NCI-H82 treated with DMSO at 0.1 percent for 48 hours (cell line): ENCODE measurements around the gene CORIN.

Source experiments
- DNase-seq: peaks from one replicate; lab custom pipeline; 2025; ENCODE audit not compliant: unreplicated experiment; lab: John Stamatoyannopoulos, UW

CORIN gene

DNA sequence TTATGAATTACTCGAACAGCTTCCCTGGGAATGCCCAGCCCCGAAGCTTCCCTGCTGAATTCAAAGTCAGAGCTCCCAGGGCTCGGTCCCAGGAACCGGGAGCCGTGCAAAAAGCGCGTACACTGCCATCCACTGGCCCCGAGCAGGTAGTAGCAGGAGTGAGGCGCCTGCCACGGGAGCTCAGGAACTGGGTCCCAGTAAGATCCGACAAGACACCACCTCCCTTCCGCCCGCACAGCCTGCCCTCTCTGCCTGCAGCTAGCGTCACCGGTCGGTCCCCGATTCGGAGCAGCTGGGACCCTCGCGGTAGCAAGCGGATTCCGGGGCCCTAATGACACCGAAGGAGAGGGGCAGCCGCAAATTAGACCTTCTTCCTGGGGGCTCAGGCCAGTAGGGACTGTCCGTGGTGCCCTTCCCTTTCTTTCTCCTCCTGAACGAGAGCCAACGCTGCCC lies 1.2 kb downstream of the CORIN start:
- DNase-seq, result peak; percentile 80

DNA sequence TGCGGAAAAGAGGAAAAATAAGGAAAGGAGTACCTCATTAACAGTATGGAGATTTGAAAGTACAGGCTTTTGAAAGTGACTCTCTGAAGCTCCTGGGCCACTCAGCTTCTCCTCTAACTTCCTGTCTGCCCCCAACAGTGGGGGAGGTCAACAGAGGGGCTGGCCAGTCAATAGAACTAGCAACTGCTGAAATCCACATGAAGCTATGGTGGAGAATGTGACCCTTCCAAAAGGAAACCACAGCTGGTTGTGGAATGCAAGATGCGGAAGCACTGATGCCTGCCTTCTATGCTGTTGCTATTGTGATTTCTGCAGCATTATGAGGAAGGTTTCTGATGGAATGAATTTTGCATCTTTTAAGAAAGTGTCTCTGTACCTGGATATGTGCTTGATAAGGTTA lies 2.4 kb downstream of the CORIN start:
- DNase-seq, result no peak

DNA sequence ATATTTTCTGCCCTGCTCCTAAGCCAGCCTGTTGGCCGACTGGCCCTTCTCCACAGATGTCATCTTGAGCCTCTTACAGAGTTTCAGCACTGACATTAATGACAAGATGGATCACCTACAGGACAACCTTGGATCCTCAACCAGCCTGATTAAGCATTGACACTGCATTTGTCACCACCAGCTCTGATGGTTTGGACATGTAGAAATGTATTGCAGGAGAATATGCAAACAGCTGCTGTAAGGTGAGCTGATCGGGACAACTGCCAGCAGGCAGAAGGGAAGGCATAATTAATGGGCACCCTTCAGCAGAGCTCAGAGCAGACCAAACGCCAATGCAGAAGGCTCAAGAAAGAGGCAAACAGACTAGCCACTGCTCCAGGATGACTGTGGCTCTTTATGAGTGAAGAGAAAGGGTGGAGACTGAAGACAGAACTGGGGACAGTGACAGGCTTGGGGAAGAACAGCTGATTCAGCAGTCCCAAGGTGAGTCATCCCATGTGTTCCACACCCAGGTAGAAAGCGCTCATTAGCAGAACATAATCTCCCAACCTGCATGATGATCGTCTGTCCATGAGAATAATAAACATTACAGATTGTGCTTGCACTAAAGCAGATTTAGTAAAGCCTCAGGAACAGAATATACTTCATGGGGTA lies 6.7 kb downstream of the CORIN start:
- peak; percentile 83 for DNase-seq

DNA sequence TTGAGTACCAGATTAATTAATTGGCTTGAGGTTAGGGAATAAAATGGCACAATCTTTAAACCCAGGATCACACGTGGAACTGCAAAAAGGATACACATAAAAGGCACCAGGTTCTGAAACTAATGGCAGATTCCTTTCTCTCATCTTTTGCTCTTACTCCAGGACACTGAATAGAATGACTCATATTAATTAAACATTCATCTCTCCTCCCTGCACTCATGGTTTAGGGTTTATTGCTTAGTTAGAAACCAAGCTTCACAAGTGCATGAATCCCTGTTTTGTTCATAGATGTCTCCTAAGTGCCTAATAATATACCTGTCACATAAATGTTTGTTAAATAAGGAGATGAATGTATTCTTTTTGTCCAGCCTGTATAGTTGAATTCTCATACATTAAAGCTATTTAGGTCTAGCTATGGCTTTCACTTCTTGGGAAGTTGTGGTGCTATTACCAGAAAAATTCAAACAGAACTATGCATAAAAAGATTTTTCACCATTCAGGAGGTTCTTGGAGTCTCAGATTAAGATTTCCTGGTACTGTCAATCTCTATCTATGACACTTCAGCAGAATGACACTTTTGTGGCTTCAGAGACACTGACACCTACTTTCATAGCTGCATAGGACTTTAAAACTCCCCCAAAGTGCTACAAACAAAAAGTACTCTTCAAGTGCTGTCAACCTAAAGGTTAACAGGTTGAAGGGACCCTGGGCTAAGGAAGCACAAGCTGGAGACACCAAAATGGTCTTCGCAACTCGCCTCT lies 7.4 kb downstream of the CORIN start:
- DNase-seq, result no peak

DNA sequence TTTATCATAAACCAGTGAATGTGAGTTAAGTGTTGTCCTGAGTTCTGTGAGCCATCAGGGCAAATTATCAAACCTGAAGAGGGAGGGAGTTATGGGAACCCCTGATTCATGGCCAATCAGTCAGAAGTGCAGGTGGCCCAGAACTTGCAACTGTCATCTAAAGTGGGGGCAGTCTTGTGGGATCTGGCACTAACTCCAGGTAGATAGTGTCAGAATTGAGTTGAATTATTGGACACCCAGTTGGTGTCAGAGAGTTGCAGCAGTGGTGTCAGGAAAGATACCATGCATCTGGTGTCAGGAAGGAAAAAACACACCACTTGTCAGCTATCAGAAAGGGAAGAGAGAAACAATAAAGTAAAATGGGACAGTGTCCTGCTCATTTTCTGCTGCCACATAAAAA lies 8.4 kb downstream of the CORIN start:
- no peak for DNase-seq

DNA sequence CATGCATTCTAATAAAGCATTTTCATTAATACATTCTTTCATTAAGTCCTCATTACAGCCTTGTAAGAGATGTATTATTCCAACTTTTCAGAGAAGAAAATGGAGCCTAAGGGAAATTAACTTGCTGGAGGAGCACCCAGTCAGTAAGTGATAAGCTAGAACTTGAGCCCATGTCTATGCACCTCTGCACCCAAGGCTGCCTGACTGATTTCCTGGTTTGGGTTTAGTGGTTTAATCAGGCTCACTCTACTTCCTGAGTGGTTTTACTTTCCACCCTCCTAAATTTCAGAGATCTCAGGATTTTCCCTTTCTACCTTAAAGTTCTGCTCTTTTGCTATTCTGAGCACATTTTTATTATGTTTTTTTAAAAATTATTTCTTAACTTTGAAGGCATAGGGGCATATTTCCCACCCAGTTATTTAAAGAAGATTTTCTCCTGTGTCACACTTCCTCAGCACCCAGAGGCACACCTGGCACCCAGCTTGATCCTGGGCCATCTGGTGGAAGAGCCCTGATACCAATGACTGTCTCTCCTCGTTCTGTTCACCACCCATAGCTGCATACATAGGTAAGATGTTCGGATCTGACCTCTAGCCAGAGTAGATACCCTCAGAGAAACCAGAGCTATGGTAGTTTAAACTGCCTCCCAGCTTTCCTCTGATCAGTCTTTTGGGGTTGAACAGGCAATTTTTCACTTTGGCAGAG lies 10.4 kb downstream of the CORIN start:
- DNase-seq, result no peak

DNA sequence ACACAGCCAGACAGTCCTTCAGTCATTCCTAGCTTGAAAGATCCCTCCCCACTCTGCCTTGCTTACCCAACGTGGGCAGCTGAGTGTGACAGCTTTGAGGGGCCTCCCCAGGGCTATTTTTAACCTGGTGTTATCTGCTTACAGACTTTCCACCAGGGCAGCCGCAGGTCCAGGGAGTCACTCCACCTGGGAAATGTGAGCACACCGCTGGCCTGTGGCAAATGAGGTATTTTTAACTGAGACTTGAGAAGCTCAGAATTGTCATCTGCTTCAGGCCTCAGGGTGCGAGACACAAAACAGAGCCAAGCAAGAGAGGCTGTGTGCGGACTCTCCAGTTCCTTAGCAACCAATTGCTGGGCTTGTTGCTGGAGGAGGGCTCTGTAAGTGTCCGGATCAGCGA lies 13.0 kb downstream of the CORIN start:
- DNase-seq, result no peak

DNA sequence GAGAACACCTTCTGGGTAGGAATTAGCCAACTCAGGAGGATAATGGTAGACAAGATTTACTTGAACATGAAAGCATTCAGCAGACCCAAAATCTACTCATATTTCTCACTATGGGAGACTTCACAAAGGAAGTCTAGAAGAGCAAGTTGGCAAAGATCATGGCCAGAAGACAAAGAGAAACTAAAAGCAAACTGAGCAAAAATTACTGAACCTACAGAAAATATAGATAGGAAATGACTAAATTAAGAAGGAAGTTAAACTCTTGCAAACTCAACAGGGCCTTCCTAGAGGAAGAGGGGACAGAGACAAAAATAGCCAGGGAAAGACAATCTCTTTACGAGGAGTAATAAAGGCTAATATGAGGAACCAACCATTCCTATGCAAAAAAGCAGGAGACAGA lies 18.7 kb downstream of the CORIN start:
- DNase-seq, result no peak

DNA sequence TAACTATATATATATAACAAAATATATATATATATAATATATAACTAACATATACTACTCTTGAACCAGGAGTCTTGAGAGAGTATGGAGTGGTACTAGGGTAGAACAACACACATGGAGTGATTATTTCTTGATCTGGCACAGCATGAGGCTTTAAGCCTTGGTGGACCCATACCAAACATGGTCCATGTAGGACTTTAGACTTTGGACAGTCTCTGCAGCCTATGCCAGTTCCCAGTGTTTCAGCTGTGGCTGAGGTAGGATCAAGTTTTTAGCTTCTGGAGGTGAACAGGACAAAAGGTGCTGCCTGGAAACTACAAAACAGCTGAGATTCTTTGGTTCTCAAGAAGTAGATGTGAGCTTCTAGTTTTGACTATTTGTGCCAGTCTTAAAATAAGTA lies 20.6 kb downstream of the CORIN start:
- DNase-seq, result no peak

DNA sequence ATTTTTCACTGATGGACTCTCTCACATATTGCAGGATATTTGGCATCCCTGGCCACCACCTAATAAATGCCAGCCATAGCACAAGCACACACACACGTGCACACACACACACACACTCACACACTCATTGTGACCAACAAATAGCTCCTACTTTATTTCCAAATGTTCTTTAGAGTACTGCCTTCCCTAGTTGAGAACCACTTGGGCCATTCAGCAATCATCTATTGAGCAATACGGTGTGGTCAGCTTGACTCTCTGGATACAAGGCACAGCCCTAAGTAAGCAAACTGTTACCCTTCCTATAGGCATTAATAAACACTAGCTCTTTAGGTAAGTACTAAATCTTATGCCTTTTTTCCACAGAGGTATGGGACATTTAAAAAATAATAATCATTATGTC lies 21.1 kb downstream of the CORIN start:
- no peak for DNase-seq

DNA sequence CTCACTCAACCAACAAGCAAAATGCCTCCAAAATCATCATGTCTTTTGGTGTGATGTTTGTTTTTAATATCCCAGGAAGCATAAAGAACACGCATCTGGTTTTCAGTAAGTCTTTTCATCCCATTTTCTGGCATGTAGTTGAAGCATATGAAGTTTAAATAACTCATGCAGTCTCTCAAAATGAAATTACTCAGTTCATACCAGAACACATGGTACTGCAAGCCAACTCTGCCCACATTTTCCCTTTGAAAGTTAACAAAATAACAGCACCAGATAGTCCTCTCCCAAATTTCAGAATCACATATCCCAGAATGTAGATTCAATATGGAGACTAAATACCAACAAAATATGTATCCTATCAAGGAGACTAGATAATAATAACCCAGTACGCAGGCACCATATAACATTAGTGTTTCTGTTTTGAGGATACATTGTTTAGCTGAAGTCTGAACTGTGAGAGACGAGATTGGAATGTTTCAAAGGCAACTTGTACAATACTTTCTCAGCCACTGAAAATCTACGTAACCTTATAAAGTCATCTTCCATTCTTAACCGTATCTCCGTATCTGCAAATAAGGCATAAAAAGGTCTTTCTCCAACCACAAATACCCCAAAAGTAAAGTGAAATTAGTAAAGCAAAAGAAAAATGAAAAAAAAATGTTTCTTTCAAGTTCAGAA lies 23.1 kb downstream of the CORIN start:
- no peak for DNase-seq

DNA sequence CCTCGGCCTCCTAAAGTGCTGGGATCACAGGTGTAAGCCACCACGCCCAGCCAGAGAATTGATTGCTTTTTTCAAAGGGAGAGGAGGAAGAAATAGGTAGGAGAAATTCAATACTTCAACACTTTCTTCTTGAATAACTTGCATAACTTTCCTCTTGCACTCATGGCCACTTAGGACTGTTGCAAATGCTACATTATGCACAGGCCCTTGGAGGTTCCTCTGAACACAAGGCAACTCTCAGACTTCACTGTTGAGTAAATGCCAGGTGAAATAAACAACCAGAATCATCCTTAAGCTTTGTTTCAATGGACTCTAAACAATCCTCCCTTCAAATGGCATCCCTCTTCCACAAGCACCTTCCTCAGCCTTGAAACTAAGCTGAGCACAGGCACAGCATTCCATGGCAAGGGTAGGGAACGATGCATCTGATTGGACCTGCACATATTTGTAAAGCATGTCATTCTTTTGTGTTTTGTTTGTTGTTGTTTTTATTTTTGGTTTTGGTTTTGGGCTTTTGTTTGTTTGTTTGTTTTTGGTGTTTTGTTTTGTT lies 28.1 kb downstream of the CORIN start:
- no peak for DNase-seq

DNA sequence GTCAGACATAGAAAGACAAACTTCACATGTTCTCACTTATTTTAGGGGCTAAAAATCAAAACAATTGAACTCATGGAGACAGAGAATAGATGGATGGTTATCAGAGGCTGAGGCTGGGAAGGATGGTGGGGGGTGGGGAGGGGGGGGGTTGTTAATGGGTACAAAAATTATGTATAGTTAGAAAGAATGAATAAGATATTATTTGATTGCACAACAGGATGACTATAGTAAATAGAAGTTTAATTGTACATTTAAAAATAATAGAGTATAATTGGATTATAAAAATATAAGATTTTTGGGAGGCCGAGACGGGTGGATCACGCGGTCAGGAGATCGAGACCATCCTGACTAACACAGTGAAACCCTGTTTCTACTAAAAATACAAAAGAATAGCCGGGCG lies 33.3 kb downstream of the CORIN start:
- DNase-seq, result no peak

DNA sequence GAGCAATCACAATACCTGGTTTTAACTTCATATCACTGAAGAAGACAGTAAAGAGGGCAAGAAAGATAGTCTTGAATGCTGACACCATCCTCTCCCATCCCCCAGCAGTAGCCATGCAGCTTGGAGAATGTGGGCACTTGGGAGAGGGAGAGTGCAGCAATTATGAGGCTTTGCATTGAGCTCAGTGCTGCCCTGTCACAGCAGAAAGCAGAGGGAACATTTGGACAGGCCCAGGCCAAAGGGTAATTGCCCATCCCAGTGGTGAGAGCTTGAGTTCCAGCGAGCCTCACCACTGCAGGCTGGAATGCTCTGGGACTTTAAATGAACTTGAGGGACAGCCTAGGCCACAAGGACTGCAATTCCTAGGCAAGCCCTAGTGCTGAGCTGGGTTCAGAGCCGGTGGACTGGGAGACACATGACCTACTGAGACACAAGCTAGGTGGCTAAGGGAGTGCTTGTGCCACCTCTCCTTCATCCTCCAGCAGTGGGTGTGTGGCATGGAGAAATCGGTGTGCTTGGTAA lies 36.3 kb downstream of the CORIN start:
- no peak for DNase-seq

DNA sequence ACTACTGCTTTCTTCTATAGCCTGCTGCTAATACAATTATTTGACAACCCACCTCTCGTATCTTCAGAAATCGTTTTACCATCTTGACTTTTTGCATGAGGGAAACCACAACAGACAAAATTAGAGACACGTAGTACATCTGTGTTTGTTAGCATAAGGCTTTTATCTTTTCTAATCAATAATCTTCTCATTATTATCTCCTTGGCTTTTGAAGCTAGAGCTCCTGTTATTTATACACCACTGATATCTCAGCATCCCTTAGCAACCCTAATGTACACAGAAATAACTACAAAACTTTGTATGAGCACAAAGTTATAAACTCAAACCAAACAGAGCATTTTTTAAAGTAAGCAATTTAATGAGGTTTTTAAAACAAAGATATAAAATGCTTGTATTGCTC lies 39.7 kb downstream of the CORIN start:
- DNase-seq, result no peak

DNA sequence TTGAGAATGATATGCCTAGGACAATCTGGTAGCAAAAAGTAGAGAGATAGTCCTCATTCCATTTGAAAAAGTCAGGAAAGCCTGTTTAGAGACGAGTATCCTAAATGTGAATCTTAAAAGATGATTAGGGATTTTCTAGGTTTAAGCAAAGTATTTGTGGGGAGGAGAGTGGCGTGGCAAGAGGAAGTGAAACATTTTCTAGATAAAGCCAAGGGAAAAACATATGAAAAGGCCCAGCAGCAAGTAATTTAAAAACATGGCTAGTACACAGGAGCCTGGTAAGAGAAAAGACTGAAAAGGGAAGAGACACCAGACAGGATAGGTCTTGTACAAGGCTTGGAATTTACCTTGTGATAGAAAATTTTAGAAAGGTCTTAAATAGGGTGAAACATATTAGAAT lies 45.9 kb downstream of the CORIN start:
- no peak for DNase-seq

DNA sequence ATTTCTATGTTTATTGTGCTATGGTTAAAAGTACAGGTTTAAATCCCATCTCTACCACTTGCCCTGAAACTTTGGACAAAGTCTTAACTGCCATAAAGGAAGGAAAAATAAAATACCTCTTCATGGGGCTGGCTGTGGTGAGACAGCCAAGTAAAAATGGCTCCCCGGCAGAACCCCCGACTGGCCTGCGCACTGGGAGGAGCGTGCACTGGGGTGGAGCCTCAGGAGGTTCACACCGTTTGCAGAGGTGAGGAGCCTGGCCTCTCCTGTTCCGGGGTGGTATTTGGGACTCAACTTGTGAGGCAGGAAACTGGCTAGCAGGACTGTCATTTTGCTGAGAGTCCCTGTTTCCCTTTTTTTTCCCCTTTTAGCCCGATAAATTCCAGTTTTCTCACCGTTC lies 47.8 kb downstream of the CORIN start:
- no peak for DNase-seq

DNA sequence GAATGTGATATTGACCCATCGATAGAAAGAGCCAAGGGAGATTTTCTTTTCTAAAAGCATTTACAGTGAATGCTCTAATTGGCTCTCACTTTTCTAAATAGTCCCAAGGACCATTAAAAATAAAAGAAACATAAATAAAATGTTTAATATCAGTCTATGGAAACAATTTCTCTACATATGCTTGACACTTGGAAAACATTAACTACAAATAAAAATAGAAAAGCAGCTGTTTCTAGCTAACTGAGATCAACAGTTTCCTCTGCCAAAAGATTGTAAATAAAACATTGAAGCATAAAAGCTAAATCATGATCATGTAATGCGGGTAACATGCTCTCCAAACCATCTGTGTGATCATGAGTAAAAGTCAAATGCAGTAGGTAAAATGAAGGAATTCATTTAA lies 49.7 kb downstream of the CORIN start:
- no peak for DNase-seq

DNA sequence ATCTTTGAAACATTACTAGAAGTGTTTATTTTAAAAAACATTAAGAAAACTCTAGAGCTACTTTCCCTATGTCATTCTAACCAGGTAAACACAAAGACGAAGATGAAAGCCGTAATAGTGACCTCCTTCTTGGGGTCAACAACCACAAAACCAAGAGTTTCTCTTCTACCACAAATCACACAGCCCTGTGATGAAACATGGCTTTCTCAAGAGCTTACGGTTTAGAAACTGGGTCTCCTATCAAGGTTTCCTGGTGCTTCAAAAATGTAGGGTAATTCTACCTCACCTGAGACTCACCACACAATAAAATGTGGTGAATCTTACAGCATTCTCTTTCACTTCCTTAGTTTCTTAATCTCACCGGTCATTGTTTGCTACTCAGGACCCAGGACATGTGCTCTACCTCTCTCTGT lies 50.9 kb downstream of the CORIN start:
- no peak for DNase-seq

DNA sequence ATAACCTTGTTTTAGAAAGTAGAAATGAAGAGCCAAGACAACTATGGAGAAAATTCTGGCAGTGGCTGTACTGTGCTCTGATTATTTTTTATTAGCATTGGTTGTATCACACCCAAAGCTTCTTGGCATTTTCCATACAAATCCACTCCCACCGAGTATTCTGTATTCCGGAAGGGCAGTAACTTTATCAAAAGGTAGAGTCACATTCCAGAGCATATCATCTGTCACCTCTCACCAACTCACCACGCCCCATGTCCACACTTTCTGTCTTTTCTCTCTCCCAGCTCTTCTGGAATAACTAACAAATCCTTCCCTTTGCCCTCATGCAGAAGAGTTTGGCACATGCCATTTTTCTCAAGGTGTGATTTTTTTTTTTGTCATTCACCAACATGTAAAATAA lies 52.7 kb downstream of the CORIN start:
- no peak for DNase-seq

DNA sequence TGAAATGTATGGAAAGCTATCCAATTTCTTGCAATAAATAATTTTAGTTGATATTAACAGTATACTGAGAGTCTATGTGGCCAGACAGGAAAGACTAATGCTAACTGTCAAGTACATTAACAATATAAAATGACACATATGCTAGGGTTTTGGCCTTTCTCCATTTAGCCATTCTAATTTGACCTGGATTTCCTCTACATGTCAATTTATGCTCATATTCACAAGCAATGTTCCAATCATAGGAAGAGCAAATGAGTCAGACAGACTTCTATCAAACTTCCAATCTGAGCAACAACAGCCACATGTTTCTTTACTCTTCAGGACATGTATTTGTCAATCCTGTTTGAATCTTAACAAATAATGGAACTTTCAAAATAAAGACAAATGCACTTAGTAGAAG lies 53.6 kb downstream of the CORIN start:
- no peak for DNase-seq
